ENCODE data around the gene TMC8.

- TF ChIP-seq, protein P1, sequence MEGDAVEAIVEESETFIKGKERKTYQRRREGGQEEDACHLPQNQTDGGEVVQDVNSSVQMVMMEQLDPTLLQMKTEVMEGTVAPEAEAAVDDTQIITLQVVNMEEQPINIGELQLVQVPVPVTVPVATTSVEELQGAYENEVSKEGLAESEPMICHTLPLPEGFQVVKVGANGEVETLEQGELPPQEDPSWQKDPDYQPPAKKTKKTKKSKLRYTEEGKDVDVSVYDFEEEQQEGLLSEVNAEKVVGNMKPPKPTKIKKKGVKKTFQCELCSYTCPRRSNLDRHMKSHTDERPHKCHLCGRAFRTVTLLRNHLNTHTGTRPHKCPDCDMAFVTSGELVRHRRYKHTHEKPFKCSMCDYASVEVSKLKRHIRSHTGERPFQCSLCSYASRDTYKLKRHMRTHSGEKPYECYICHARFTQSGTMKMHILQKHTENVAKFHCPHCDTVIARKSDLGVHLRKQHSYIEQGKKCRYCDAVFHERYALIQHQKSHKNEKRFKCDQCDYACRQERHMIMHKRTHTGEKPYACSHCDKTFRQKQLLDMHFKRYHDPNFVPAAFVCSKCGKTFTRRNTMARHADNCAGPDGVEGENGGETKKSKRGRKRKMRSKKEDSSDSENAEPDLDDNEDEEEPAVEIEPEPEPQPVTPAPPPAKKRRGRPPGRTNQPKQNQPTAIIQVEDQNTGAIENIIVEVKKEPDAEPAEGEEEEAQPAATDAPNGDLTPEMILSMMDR (IDR thresholded peaks at IDR 0.05; ENCODE audit: poor library complexity, severe bottlenecking): no peak
- TF ChIP-seq EZH2 (IDR thresholded peaks at IDR 0.05; ENCODE audit: borderline replicate concordance, insufficient read depth, low read length, poor library complexity, severe bottlenecking) (no peak), POLR2AphosphoS5 (IDR thresholded peaks at IDR 0.05) (no peak), TAF1 (IDR thresholded peaks at IDR 0.05; ENCODE audit: low read depth) (no peak), MXI1 (conservative IDR thresholded peaks at IDR 0.05; ENCODE audit: poor library complexity, severe bottlenecking) (no peak), REST (IDR thresholded peaks at IDR 0.05; ENCODE audit: borderline replicate concordance) (no peak), EP300 (conservative IDR thresholded peaks at IDR 0.05; ENCODE audit: poor library complexity, severe bottlenecking) (no peak)
Observed at GRCh38 chr17:78120971-78121800, 9.4 kb upstream of the TMC8 start.

Data from neural cell (in vitro differentiated cells).